Smooth muscle cell (in vitro differentiated cells): ENCODE results near the gene CALCB. TPM values are rescaled to one million over a fixed set of nuclear protein-coding genes. Genes with fewer than 3 reads are reported as not detected.
"Not testable (repeated sequence)": the region's sequence is repeated elsewhere in the genome, so short reads cannot be mapped to it uniquely, and the experiment has no call there.

ENCODE experiments used
- DNase-seq: peaks from one replicate; lab custom pipeline; 2025; ENCODE audit not compliant: unreplicated experiment; lab: John Stamatoyannopoulos, UW
- H2AFZ ChIP-seq: fragments of 200-600 bp; sonication (generic); 2 replicates; pipeline ENCODE4 v1.6.0; 2016; ENCODE audit warnings: antibody characterized with exemption, low read depth, mild to moderate bottlenecking
- H3F3A ChIP-seq: fragments of 200-600 bp; sonication (generic); 2 replicates; pipeline ENCODE4 v1.6.0; 2017; ENCODE audit warnings: antibody characterized with exemption, low read depth
- H3K27ac ChIP-seq: fragments of 200-600 bp; sonication (generic); 2 replicates; pipeline ENCODE4 v1.5.1; 2016; ENCODE audit warnings: low read depth, mild to moderate bottlenecking
- H3K27me3 ChIP-seq: fragments of 200-600 bp; sonication (generic); 2 replicates; pipeline ENCODE4 v1.6.1; 2016; ENCODE audit warnings: low read depth, mild to moderate bottlenecking
- H3K36me3 ChIP-seq: fragments of 200-600 bp; sonication (generic); 2 replicates; pipeline ENCODE4 v1.5.1; 2016; ENCODE audit warnings: low read depth
- H3K4me1 ChIP-seq: fragments of 200-600 bp; sonication (generic); 2 replicates; pipeline ENCODE4 v1.5.1; 2016; ENCODE audit warnings: low read depth
- H3K4me2 ChIP-seq: fragments of 200-600 bp; sonication (generic); 2 replicates; pipeline ENCODE4 v1.6.0; 2016; ENCODE audit warnings: mild to moderate bottlenecking
- H3K4me3 ChIP-seq: fragments of 200-600 bp; sonication (generic); 2 replicates; pipeline ENCODE4 v1.5.1; 2016; ENCODE audit warnings: mild to moderate bottlenecking
- H3K79me2 ChIP-seq: fragments of 200-600 bp; sonication (generic); 2 replicates; pipeline ENCODE4 v1.6.0; 2016; ENCODE audit warnings: low read depth, mild to moderate bottlenecking
- H3K9ac ChIP-seq: fragments of 200-600 bp; sonication (generic); 2 replicates; pipeline ENCODE4 v1.6.0; 2016; ENCODE audit warnings: low read depth
- H3K9me3 ChIP-seq: fragments of 200-600 bp; sonication (generic); replicated peaks from 2 replicates; pipeline ENCODE4 v1.5.1; 2016; ENCODE audit warnings: low read depth
- H4K20me1 ChIP-seq: fragments of 200-600 bp; sonication (generic); 2 replicates; pipeline ENCODE4 v1.6.0; 2016; ENCODE audit warnings: low read depth
- WGBS: methylation state at CpG from one replicate; pipeline ENCODE4 v1.1.7; 2016; ENCODE audit warnings: low lambda C conversion rate; 5-methylcytosine and 5-hydroxymethylcytosine counted together
- polyA plus RNA-seq: library from polyadenylated mRNA; unstranded; fragments of >200 nt; fragmentation: Nextera tagmentation; extraction: Ambion mirVana; gene quantifications from 2 replicates; pipeline ENCODE4 v1.2.1, GENCODE V29; 2016
- total RNA-seq: library from RNA; depleted of rRNA; stranded (reverse); fragments of >200 nt; gene quantifications from 2 replicates; pipeline ENCODE4 v1.2.3, GENCODE V29; 2014
- TF ChIP-seq, protein P1 (sequence below): fragments of 200-600 bp; sonication (generic); IDR thresholded peaks from 2 replicates; pipeline ENCODE4 v1.5.1; 2017; ENCODE audit warnings: borderline replicate concordance, mild to moderate bottlenecking, antibody characterized with exemption; ENCODE audit not compliant: insufficient read depth, poor library complexity, severe bottlenecking

Gene CALCB
- total and polyA plus RNA-seq, 2 experiments from 2014 or later, result not detected

DNA sequence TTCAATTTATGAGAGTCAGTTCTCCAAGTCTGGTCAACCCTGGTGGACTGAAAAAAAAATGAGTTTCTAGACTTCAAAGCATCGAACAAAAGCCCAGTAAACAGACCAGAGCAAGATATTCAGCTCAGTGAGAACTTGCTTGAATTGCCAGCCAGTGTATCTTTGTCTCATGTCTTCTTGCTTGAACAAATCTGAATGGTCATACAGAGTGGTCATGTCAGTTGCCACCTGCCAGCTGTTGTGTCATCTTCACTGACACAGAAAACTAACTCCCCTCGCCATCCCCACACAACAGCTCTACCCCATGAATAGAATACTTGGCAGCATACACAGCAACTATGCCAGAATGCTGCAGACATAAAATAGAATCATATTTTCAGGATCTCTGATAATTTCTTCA is 27.5 kb upstream of the CALCB start:
- H3F3A ChIP-seq, result no peaks in the 10 kb centered on the region
- no peak overlapping the region for H3K9ac ChIP-seq
- no peak overlapping the region for H3K4me3 ChIP-seq
- H2AFZ ChIP-seq, result no peak overlapping the region
- no peak overlapping the region for H3K4me2 ChIP-seq
- H3K27ac ChIP-seq, result no peak overlapping the region
- no peaks in the 10 kb centered on the region for H4K20me1 ChIP-seq
- no peaks in the 10 kb centered on the region for H3K9me3 ChIP-seq
- H3K79me2 ChIP-seq, result no peaks in the 10 kb centered on the region
- no peaks in the 10 kb centered on the region for H3K4me1 ChIP-seq
- DNase-seq, result no peak
- TF ChIP-seq, protein P1, sequence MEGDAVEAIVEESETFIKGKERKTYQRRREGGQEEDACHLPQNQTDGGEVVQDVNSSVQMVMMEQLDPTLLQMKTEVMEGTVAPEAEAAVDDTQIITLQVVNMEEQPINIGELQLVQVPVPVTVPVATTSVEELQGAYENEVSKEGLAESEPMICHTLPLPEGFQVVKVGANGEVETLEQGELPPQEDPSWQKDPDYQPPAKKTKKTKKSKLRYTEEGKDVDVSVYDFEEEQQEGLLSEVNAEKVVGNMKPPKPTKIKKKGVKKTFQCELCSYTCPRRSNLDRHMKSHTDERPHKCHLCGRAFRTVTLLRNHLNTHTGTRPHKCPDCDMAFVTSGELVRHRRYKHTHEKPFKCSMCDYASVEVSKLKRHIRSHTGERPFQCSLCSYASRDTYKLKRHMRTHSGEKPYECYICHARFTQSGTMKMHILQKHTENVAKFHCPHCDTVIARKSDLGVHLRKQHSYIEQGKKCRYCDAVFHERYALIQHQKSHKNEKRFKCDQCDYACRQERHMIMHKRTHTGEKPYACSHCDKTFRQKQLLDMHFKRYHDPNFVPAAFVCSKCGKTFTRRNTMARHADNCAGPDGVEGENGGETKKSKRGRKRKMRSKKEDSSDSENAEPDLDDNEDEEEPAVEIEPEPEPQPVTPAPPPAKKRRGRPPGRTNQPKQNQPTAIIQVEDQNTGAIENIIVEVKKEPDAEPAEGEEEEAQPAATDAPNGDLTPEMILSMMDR, result no peak
- H3K36me3 ChIP-seq, result no peaks in the 10 kb centered on the region
- 86% methylated on average over 2 of the region's 2 CpGs for WGBS
- no peaks in the 10 kb centered on the region for H3K27me3 ChIP-seq

DNA sequence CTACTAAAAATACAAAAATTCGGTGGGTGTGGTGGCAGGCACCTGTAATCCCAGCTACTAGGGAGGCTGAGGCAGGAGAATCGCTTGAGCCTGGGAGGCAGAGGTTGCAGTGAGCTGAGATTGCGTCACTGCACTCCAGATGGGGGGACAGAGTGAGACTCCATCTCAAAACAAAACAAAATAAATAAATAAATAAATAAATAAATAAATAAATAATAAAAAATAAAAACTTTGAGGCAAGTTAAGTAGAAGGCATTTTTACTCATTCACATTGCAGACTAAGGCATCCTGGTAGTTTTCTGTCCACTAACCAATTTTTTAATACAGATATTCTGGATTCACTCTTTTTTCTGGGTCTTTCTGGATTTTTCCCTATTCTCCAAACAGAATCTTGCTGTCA is 26.7 kb upstream of the CALCB start:
- not testable (repeated sequence) for H4K20me1 ChIP-seq, H3K9ac ChIP-seq, H3K4me3 ChIP-seq, H3K4me1 ChIP-seq, H3K9me3 ChIP-seq, H3F3A ChIP-seq, H3K4me2 ChIP-seq, H3K79me2 ChIP-seq, H3K27ac ChIP-seq, DNase-seq, H2AFZ ChIP-seq, H3K27me3 ChIP-seq, H3K36me3 ChIP-seq
- 91% methylated on average over 3 of the region's 3 CpGs for WGBS

DNA sequence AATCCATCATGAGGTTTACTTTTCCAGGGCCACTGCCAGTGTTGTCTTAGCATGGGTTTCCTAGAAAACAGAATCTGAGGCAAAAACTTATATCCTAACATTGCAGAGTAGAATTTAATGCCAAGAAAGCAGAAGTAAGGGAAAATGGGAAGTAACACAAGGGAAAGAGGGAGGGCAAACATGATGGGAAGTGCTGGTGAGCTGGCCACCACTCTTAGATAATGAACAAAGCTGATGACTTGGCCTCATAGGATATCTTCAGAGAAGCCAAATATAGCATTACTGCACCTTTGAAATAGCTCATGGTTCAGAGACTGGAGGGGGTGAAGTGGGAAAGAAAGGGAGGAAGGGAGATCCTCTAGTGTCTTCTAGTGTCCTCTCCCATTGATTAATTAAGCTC is 24.8 kb upstream of the CALCB start:
- Histone ChIP-seq H3K27me3 (no peaks in the 10 kb centered on the region), H3K9me3 (no peaks in the 10 kb centered on the region), H3K36me3 (no peaks in the 10 kb centered on the region), H3K4me1 (no peaks in the 10 kb centered on the region), H3K9ac (no peak overlapping the region), H2AFZ (no peak overlapping the region), H3K27ac (no peak overlapping the region), H3K4me3 (no peak overlapping the region), H3F3A (no peaks in the 10 kb centered on the region), H3K79me2 (no peaks in the 10 kb centered on the region), H3K4me2 (no peak overlapping the region), H4K20me1 (no peaks in the 10 kb centered on the region)
- no peak for DNase-seq
- TF ChIP-seq, protein P1, result no peak

DNA sequence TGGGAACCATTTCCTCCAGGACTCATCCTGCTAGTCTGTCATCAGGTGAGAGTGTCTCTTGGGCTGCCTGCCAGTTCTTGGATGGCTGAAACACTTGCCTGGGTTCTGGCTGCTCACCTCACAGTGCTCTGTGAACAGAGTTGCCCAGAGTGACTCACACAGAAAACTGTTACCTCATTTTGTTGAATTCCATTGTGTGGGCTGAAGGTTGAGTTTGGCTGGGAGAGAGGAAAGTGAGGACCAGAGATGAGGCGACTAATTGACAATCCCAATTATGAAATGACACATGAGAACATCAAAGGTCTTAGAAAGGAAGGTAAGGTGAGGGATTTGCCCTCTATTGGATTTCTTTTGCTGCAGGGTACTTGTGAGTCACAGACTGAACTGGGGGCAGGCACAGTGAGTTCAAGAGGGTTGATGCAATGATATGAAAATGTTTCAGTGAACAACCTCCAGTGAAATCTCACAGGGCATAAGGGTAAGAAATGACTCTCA is 20.2 kb upstream of the CALCB start:
- TF ChIP-seq, protein P1, result no peak
- H3K4me1 ChIP-seq, result no peaks in the 10 kb centered on the region
- no peak overlapping the region for H3K9ac ChIP-seq
- WGBS, result 65% methylated on average over 1 of the region's 1 CpG
- H2AFZ ChIP-seq, result no peak overlapping the region
- H4K20me1 ChIP-seq, result no peaks in the 10 kb centered on the region
- H3K27ac ChIP-seq, result no peak overlapping the region
- no peaks in the 10 kb centered on the region for H3K27me3 ChIP-seq
- no peaks in the 10 kb centered on the region for H3K9me3 ChIP-seq
- no peak overlapping the region for H3K4me3 ChIP-seq
- no peaks in the 10 kb centered on the region for H3K79me2 ChIP-seq
- DNase-seq, result no peak
- H3K4me2 ChIP-seq, result no peak overlapping the region
- no peaks in the 10 kb centered on the region for H3F3A ChIP-seq
- no peaks in the 10 kb centered on the region for H3K36me3 ChIP-seq
